Right lung (tissue), 5 donors: ENCODE results near the gene PDE1A. TPM values are rescaled to one million over a fixed set of nuclear protein-coding genes. Genes with fewer than 3 reads are reported as not detected.

Source experiments
- DNase-seq, 2 donors: peaks; one replicate each; pipeline ENCODE4 v3.0.0-alpha.2; 2013
- polyA plus RNA-seq, 5 donors: library from polyadenylated mRNA; unstranded; fragments of 120-200 nt; gene quantifications; one replicate each; pipeline versions ENCODE4 v1.2.1 to v1.2.3, GENCODE V29; 2013; ENCODE audit warnings: inconsistent platforms in 1 of 5, low replicate concordance in 1 of 5; ENCODE audit not compliant: insufficient read length in 5 of 5, insufficient read depth in 1 of 5

The PDE1A gene
- polyA plus RNA-seq, 5 donors, result 12.1 to 16.1 (median 14.8) TPM

DNA sequence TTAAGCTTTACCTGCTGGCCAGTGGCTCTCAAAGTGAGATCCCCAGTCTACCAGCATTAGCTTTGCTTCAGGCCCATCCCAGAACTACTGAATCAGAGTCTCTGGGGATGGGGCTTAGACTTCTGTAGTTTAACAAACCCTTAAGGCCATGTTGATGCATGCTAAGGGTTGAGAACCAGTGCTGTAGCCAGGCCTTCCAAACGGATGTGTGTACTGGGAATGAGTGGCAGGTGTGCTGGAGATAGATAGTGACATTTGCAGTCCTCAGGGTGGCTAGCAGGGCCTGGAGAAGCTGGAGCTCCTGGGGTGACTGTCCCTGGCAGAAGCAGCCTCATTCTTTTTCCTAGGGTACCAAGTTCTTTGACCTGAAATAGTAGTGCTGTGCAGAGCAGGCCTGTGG lies 292.6 kb downstream of the PDE1A start:
- no peak for DNase-seq

DNA sequence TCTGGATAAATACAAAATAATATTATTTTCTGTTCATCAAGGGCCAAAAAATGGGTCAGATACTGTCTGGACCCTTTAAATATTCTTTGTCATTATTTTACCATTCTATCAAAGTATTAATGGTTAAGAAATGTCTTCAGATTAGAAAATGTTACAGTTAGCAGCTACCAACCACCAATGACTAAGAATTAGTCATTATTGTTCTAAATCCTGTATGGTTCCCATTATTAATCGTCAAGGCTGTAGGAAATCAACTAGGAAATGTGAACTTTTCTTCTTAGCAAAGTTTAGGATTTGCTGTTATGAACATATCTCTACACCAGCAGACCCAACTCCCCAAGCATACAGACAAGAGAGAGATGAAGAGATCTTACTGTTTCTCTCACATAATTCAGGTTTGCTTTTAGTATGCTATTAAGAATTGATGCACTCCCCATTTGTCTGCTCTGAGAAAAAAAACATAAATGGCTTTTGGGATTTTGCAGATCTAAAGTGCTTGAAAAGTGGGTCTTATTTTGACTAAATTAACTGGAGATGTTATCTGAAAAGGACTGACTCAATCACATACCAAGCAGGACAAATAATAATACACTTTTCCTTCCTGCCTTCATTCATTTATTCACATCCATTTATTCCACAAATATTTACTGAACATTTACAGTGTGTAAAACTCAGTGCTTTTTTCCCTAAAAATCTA lies 293.5 kb downstream of the PDE1A start:
- DNase-seq, result no peak

DNA sequence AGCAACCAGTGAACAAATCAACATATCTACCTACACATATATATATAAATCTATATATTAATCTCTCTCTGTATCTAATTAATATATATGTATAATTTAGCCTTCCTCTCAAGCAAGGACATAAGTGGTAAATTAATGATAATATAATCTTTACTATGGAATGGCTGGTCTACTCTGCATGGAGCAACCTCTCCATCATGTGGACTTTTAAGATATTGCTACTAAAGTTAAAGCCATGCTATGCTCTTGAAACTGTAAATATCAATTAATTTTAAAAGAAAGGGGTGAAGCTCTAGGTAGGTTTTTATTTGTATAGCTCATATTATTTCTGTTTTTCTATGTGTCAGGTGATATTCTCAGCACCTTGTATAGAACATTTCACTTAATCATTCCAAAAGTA lies 294.2 kb downstream of the PDE1A start:
- no peak for DNase-seq

DNA sequence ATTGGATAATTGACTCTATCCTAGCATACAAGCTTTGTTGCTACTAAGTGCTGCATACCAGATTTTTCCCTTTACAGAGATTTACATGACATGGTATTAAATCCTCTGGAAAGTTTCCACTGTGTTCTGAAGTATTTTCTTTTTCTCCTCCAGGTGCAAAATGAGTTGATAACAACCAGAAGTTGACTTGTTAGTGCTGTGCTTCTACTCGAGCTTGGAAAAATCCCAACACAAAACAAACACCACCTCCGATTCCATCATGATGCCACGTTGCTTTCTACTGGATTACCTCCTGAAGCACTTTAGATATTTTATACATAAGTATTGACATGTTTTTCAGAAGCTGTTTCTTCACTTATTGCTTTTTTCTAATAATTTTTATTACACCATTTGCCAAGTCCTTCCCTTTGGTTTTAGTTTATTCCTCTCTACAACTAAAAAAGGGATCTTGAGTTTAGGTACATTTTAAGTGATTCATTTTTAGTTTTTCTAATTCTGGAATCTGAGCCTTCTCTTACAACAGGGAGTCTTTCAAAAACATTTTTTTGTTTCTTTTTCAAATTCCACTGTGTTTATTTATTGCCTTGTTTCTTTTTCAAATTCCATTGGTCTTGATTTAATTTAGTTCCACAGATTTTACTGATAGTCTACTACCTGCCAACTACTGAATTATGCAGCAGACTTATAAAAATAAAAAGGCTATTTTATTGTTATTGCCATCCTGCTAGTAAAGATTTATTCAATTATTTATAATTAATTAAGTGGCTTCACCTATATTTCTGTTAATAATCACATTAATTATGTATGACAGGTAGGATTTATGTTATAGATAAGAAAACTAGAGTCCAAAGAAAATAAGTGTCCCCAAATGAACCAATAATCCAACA lies 297.8 kb downstream of the PDE1A start:
- no peak for DNase-seq

DNA sequence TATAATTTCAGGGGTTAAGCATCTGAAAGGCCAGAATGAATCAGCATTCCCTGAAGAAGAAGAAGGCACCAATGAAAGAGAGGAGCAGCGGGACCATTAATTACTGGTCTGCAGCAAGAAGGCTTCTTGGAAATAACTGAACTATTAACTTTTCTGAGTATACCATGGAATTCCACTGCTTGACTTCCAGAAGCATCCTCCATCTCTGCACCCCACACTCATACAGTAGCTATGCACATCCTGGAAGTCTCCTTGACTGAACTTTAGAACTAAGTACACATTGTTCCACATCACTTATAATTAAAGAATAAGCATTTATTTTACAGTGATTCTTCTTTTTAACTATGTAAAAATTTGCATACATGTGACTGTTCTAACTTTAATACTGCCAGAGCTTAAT lies 309.6 kb downstream of the PDE1A start:
- DNase-seq, result no peak

DNA sequence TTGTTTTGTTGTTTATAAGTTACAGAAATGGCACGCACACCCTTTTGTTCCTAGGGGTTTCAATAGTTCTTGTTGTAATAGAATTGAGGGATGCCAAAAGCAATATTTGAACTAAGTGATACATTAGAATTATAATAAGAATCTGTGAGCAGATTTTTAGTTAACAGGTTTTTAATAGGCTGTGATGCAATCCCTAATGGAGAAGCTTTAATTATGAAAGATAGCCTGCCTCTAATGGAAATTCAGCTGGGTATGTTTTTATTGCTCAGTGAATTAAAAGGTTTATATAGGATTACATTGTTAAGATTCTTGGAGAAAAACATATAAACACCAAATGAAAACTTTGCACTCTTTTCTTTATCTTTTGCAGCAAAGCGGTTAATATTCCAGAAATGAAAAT lies 310.1 kb downstream of the PDE1A start:
- DNase-seq, result no peak

DNA sequence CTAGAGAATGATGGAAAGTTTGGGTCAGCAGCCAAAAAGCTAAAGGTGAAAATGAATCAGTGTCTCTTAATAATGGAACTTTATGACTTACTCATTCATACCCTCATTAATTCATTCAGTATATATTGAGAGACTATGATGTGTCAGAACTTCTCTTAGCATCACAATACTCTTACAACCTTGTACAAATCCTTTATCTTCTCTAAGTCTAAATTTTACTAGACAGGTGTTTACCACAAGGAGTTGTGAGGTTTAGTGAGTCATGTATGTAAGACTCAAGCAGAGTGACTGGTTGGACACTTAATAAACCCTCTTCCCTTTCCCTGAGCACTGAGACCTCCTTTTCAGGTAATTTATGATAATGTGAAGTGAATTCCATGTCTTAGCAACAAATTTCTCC lies 311.6 kb downstream of the PDE1A start:
- DNase-seq, result no peak

DNA sequence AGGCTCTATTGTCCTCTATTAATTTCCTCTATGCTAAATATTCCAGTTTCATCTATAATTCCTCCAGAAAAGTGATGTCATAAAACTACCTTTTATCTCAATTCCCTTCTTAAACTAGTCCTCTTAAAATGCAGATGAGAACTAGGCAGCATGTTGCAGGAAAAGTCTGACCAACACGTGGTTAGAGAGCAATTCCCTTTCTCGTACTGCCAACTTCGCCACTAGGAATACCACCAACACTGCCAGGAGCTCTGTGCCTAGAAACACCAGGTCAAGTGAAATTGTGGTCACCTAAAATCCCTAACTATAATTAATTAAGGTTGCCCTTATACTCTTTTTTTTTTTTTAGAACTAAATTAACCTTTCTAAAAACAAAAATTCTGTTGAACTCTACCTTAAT lies 313.5 kb downstream of the PDE1A start:
- DNase-seq, result no peak

DNA sequence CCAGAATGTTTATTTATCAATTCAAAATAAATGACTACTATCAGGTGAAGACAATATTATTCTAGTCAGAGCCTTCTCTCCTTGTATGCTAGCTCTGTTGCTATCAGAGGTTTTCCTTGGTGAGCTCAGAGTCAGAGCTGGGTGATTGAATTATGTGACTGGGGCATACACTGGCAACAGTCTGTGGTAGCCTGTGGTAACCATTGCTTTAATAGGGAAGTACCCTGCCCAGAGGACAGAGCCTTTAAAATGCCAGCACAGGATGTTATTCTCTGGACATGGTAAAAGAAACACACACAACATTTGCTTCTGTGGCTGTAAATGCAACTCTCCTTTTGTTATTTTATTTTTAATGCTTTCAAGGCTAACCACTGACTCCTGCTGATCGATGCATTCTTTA lies 316.5 kb downstream of the PDE1A start:
- DNase-seq, result no peak

DNA sequence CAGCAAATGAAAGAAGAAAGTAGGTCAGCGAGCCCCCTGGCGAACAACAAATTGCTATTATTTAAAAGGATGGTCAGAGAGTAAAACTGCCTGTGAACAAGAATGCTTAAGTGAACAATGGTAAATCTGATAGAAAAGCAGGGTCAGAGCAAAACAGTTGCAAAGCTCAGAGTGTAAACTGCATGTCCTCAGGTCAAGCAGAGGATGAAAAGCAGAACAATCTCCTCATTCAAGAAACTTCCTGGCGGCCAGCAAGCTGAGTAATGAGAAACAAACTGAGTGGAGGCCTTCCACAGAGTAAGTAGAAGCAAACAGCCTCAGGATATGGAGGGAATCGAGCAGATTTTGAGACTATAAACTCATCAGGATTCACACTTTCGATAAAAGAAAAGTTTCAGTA lies 323.3 kb downstream of the PDE1A start:
- DNase-seq, result no peak

DNA sequence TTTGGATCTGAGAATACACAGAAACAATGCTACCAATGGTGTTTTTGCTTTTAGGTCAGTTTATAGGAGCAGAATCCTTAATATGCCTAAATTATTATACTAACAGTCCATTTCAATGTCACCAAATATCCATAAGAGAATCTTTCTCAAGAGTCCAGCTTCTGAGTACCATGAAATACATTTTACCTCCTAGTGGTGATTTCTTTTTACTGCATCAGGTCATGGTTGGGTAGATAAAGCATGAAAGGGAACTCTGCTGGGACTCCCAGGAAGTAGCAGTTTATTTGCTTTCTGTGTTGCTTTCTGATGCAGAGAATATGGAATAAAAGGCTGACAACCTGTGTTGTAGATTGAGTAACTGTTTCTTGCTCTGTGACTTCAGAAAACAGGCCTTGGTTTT lies 325.6 kb downstream of the PDE1A start:
- DNase-seq, result no peak

DNA sequence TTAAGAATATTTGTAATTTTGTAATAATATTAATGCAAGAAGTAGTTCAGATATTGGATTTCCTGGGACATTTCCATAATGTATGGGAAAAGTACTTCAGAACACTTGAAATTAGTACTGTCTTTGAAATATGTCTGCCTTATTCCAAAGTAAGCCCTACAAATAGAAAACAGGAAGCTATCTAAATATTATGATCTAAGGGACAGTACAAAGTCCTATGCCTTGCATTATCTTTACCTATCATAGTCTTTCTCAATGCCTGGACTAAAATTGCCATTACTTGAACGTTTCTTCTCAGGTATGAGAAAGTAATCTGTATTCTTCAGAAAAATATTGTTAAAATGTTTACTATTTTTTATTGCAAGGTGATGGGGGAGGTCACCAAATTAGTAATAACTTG lies 328.2 kb downstream of the PDE1A start:
- DNase-seq, result no peak

DNA sequence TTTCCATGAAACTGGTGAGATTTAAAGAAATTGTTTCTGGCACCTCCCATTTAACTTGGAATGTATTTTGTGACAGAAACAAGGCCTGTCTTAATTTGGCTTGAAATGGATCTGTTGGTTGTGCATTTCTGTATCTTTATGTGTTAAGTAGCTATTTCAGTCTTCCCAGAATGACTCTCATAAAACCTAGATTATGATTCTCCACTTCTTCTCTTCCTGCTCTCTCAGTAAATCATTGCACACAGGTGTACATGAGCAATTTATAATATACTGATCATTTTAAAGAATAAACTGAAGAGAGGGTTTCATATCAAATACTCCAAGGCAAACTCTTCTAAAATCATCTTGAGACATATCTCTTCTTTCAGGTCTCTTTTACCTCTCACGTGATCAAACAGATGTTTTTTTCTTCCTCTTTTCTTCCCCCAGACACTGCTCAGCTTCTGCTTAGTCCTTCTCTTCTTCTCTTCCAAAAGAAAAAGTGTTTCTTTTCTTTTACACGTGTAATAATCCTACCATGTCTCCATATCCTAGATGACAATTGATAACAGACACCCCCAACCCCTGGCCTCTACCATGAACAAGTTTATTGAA lies 329.2 kb downstream of the PDE1A start:
- DNase-seq, result no peak

DNA sequence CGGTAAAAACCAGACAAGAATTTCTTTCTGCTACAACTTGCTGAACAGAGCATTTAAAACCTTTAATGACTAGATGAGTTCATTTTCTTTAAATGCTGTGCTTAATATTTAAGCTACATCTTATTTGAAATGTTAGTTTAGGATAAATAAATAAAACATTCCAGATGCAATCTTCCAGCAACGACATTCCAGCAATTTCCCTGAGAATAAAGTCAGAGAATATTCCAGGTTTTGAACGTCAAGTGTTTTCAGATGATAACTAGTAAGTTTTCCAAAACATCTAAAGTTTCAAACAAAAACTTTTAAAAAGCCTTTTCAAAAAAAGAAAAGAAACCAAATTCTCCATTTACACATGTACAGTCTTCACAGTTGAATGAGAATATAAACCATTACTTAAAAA lies 336.4 kb downstream of the PDE1A start:
- no peak for DNase-seq
